Measurements from ENCODE around the gene PANK3. TPM values are rescaled to one million over a fixed set of nuclear protein-coding genes. Genes with fewer than 3 reads are reported as not detected.

The PANK3 gene
- polyA plus RNA-seq, 3 donors: 9.0 to 11.9 (median 9.3) TPM

GRCh38 chr5:168607946-168608345 is 28.8 kb upstream of the PANK3 start:
- Mint-ChIP-seq H3K9me3 (peaks cover 0 to 1% (median 0%) of the 10 kb centered on the region in 7 donors), H3K27ac (no peak overlapping the region), H3K4me3 (no peak overlapping the region), H3K4me1 (peaks cover 2% of the 10 kb centered on the region), H3K36me3 (no peaks in the 10 kb centered on the region), H3K27me3 (ENCODE audit: low read depth in 3 of 3) (peaks cover 1 to 2% (median 1%) of the 10 kb centered on the region in 3 donors)
- no peak overlapping the region for H3K4me3 ChIP-seq (replicated peaks in 1 of 3; ENCODE audit: low read depth in 2 of 3, low read length in 3 of 3)
- H3K9ac ChIP-seq (ENCODE audit: insufficient read depth, low read length, poor library complexity, severe bottlenecking): no peak overlapping the region
- H3K27ac ChIP-seq (ENCODE audit: low read depth in 1 of 2, low read length in 2 of 2): no peak overlapping the region
- intact Hi-C loops (cut with micrococcal nuclease): no loop called here
- no peaks in the 10 kb centered on the region for H4K20me1 ChIP-seq (ENCODE audit: insufficient read depth, low read length)
- H3K27me3 ChIP-seq (ENCODE audit: control insufficient read depth in 2 of 2, insufficient read depth in 2 of 2, low read length in 2 of 2): no peaks in the 10 kb centered on the region
- no peak overlapping the region for H3K4me2 ChIP-seq (replicated peaks; ENCODE audit: extremely low read depth, low read length, poor library complexity, severe bottlenecking)
- no peaks in the 10 kb centered on the region for H3K79me2 ChIP-seq (ENCODE audit: insufficient read depth, low read length)
- TF ChIP-seq, protein P1, sequence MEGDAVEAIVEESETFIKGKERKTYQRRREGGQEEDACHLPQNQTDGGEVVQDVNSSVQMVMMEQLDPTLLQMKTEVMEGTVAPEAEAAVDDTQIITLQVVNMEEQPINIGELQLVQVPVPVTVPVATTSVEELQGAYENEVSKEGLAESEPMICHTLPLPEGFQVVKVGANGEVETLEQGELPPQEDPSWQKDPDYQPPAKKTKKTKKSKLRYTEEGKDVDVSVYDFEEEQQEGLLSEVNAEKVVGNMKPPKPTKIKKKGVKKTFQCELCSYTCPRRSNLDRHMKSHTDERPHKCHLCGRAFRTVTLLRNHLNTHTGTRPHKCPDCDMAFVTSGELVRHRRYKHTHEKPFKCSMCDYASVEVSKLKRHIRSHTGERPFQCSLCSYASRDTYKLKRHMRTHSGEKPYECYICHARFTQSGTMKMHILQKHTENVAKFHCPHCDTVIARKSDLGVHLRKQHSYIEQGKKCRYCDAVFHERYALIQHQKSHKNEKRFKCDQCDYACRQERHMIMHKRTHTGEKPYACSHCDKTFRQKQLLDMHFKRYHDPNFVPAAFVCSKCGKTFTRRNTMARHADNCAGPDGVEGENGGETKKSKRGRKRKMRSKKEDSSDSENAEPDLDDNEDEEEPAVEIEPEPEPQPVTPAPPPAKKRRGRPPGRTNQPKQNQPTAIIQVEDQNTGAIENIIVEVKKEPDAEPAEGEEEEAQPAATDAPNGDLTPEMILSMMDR (IDR thresholded peaks at IDR 0.05): no peak
- no peaks in the 10 kb centered on the region for H3K9me3 ChIP-seq (replicated peaks in 1 of 2; ENCODE audit: control insufficient read depth in 1 of 2, insufficient read depth in 1 of 2, low read length in 2 of 2)
- no peaks in the 10 kb centered on the region for H3K4me1 ChIP-seq (ENCODE audit: control insufficient read depth in 1 of 2, insufficient read depth in 2 of 2, low read length in 2 of 2)
- H3K36me3 ChIP-seq (replicated peaks in 1 of 2; ENCODE audit: control insufficient read depth in 1 of 2, insufficient read depth in 2 of 2, low read length in 2 of 2): no peaks in the 10 kb centered on the region
- WGBS (ENCODE audit: insufficient coverage): 97% methylated on average over 2 of the region's 2 CpGs
- no peak overlapping the region for H2AFZ ChIP-seq (ENCODE audit: insufficient read depth, low read depth, low read length, poor library complexity, severe bottlenecking)
- no peak for DNase-seq

GRCh38 chr5:168606562-168606961 is 27.4 kb upstream of the PANK3 start:
- H3K27me3 Mint-ChIP-seq (ENCODE audit: low read depth in 3 of 3): peaks cover 1 to 2% (median 2%) of the 10 kb centered on the region in 3 donors

More at GRCh38 chr5:168606562-168606961, 27.4 kb upstream of the PANK3 start:
- peaks cover 0 to 1% (median 0%) of the 10 kb centered on the region in 7 donors for H3K9me3 Mint-ChIP-seq
- no peak overlapping the region for H3K4me3 Mint-ChIP-seq
- H3K79me2 ChIP-seq (ENCODE audit: insufficient read depth, low read length): no peaks in the 10 kb centered on the region
- H3K4me2 ChIP-seq (replicated peaks; ENCODE audit: extremely low read depth, low read length, poor library complexity, severe bottlenecking): no peak overlapping the region
- H3K4me3 ChIP-seq (replicated peaks in 1 of 3; ENCODE audit: low read depth in 2 of 3, low read length in 3 of 3): no peak overlapping the region
- no peak for DNase-seq
- H2AFZ ChIP-seq (ENCODE audit: insufficient read depth, low read depth, low read length, poor library complexity, severe bottlenecking): no peak overlapping the region
- H3K4me1 ChIP-seq (ENCODE audit: control insufficient read depth in 1 of 2, insufficient read depth in 2 of 2, low read length in 2 of 2): no peaks in the 10 kb centered on the region
- no peaks in the 10 kb centered on the region for H4K20me1 ChIP-seq (ENCODE audit: insufficient read depth, low read length)
- no peaks in the 10 kb centered on the region for H3K36me3 Mint-ChIP-seq
- no peak overlapping the region for H3K9ac ChIP-seq (ENCODE audit: insufficient read depth, low read length, poor library complexity, severe bottlenecking)
- no peaks in the 10 kb centered on the region for H3K36me3 ChIP-seq (replicated peaks in 1 of 2; ENCODE audit: control insufficient read depth in 1 of 2, insufficient read depth in 2 of 2, low read length in 2 of 2)
- TF ChIP-seq, protein P1 (IDR thresholded peaks at IDR 0.05): no peak
- H3K27ac Mint-ChIP-seq: no peak overlapping the region
- no peak overlapping the region for H3K27ac ChIP-seq (ENCODE audit: low read depth in 1 of 2, low read length in 2 of 2)
- intact Hi-C loops (cut with micrococcal nuclease): no loop called here
- 92% methylated on average over 2 of the region's 2 CpGs for WGBS (ENCODE audit: insufficient coverage)
- H3K4me1 Mint-ChIP-seq: no peaks in the 10 kb centered on the region
- no peaks in the 10 kb centered on the region for H3K9me3 ChIP-seq (replicated peaks in 1 of 2; ENCODE audit: control insufficient read depth in 1 of 2, insufficient read depth in 1 of 2, low read length in 2 of 2)
- no peaks in the 10 kb centered on the region for H3K27me3 ChIP-seq (ENCODE audit: control insufficient read depth in 2 of 2, insufficient read depth in 2 of 2, low read length in 2 of 2)
